Measurements from ENCODE around the gene MAP3K15. TPM values are rescaled to one million over a fixed set of nuclear protein-coding genes. Genes with fewer than 3 reads are reported as not detected.
A peak's percentile ranks its signal among the peaks of the same experiment; 100 is the strongest.

Gene MAP3K15
- total RNA-seq, 1 experiment from 2014 or later = 1.2 TPM

GRCh38 chrX:19344661-19345060 is 170.6 kb downstream of the MAP3K15 start:
- H4K5ac ChIP-seq (ENCODE audit: insufficient read length, low read depth, low read length) = no peak overlapping the region
- H2AFZ ChIP-seq (ENCODE audit: low read length) = no peak overlapping the region
- no peak overlapping the region for H3K56ac ChIP-seq (ENCODE audit: insufficient read length, low read depth, low read length)
- no peak overlapping the region for H3K9ac ChIP-seq (ENCODE audit: extremely low read depth, insufficient read length, low read length)
- H2AK5ac ChIP-seq (ENCODE audit: insufficient read length, low read length) = no peak overlapping the region
- Mint-ChIP-seq H3K4me1 (peaks cover 7 to 9% of the 10 kb centered on the region in 2 experiments), H3K4me3 (peak overlapping the region; percentile 81 to 86), H3K9me3 (peaks cover 64 to 68% of the 10 kb centered on the region in 2 experiments), H3K36me3 (ENCODE audit: insufficient read depth in 1 of 3, low read depth in 3 of 3) (peaks cover 2 to 15% (median 10%) of the 10 kb centered on the region in 3 experiments), H3K27ac (no peak overlapping the region), H3K27me3 (ENCODE audit: low read depth) (peaks cover 8% of the 10 kb centered on the region; the same call in 1 of the 2 replicates)
- no peak overlapping the region for H4K91ac ChIP-seq (ENCODE audit: insufficient read length, low read depth, low read length)
- no peaks in the 10 kb centered on the region for H3K27me3 ChIP-seq (ENCODE audit: insufficient read depth, low read length)
- H3K79me1 ChIP-seq (ENCODE audit: insufficient read depth, low read depth, low read length, poor library complexity, severe bottlenecking) = no peaks in the 10 kb centered on the region
- no peak overlapping the region for H2BK120ac ChIP-seq (ENCODE audit: low read depth, low read length, poor library complexity, severe bottlenecking)
- H3K23ac ChIP-seq (ENCODE audit: insufficient read length, low read depth, low read length) = no peak overlapping the region
- no peak overlapping the region for H3K27ac ChIP-seq (ENCODE audit: insufficient read length, low read depth, low read length)
- H4K8ac ChIP-seq (replicated peaks; ENCODE audit: insufficient read length, low read depth, low read length) = no peak overlapping the region
- no peak overlapping the region for H3K4ac ChIP-seq (ENCODE audit: low read depth, low read length)
- TF ChIP-seq CTCF (conservative IDR thresholded peaks at IDR 0.05) = no peak
- peaks cover 11% of the 10 kb centered on the region for H3K79me2 ChIP-seq (ENCODE audit: insufficient read depth, low read length)
- no peak overlapping the region for H2BK20ac ChIP-seq (ENCODE audit: low read depth, low read length, poor library complexity, severe bottlenecking)
- no peaks in the 10 kb centered on the region for H4K20me1 ChIP-seq (ENCODE audit: control insufficient read depth, insufficient read depth, insufficient read length)
- DNase-seq = no peak
- H3K23me2 ChIP-seq (ENCODE audit: insufficient read length, low read depth, low read length, poor library complexity, severe bottlenecking) = no peaks in the 10 kb centered on the region
- no peak overlapping the region for H2BK5ac ChIP-seq (ENCODE audit: insufficient read length, low read length)
- H3K18ac ChIP-seq (ENCODE audit: insufficient read length, low read depth, low read length) = no peak overlapping the region
- no peak overlapping the region for H2BK12ac ChIP-seq (ENCODE audit: insufficient read length, low read depth, low read length)
- no CpG with 5 or more reads among the region's 10 CpGs for WGBS (ENCODE audit: extremely low coverage, insufficient read length, low lambda C conversion rate)
- H3K14ac ChIP-seq (ENCODE audit: insufficient read depth, low read length) = no peak overlapping the region
- peaks cover 10% of the 10 kb centered on the region for H3K9me3 ChIP-seq (ENCODE audit: control insufficient read depth, low read depth, low read length)
- no peak overlapping the region for H2BK15ac ChIP-seq (ENCODE audit: low read depth, low read length)
- no peak overlapping the region for H3T11ph ChIP-seq (ENCODE audit: low read length)
- H3K4me1 ChIP-seq (ENCODE audit: insufficient read depth, low read length) = no peaks in the 10 kb centered on the region; the same call in 1 of the 2 replicates
- peak overlapping the region; percentile 46 for H3K4me2 ChIP-seq (ENCODE audit: insufficient read depth, insufficient read length, low read length)
